ENCODE measurements around the gene ACER3. TPM values are rescaled to one million over a fixed set of nuclear protein-coding genes. Genes with fewer than 3 reads are reported as not detected.

ACER3 gene
- total RNA-seq, 1 experiment from 2014 or later, result 13.7 TPM

DNA sequence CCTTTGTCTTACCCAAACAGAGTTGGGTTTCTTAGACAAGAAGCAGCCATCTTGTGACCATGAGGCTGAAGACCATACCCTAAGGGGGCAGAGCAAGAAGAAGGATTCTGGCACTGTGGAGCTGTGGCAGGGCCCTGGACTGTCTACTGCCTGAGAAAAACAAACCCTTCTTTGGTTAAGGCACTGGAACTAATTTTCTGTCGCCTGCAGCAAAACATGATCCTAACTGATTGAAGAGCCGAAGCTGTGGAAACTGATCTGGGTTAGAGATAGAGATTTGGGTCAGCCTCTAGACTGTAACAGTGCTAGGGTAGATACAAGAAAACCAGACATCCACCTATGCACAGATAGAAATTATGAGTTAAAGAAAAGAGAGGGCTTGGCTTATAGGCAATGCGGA, 11.3 kb upstream of the ACER3 start (continued):
- no peak for TF ChIP-seq ZSCAN18 (CRISPR knock-in tag; IDR thresholded peaks at IDR 0.05)
- no peak for TF ChIP-seq SMAD3 (CRISPR knock-in tag; IDR thresholded peaks at IDR 0.05; ENCODE audit: borderline replicate concordance)

DNA sequence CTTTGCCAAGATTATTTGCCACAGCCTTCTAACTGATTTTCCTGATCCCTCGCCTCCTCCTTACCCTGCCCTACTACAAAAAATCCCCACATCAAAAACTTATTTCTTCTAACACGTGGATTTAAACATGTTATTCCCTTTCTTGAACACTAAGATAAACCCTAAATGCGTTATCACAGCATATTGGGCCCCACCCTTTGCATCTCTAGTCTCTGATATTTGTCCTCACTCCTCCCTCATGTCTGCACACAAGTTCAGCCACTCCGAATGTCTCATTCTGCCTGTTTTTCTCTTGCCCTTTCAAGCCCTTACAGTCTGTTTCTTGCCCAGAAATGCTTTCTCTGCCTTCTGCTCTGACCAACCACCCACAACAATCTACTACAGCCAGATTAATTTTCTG, 10.6 kb upstream of the ACER3 start:
- Mint-ChIP-seq H3K4me3 (no peak overlapping the region), H3K27ac (no peak overlapping the region), H3K4me1 (no peaks in the 10 kb centered on the region), H3K9me3 (no peaks in the 10 kb centered on the region), H3K36me3 (no peaks in the 10 kb centered on the region), H3K27me3 (ENCODE audit: low read depth) (peaks cover 7% of the 10 kb centered on the region)
- DNase-seq (ENCODE audit: low spot score) (no peak), ATAC-seq (no peak)
- ChIA-PET POLR2A (no interaction called here), CTCF (interaction anchor here (1.0 kb wide), 1 partner anchor 152 kb away, joined by 3 read pairs; no protein-coding TSS in a partner anchor)
- TF ChIP-seq CDX4 (CRISPR knock-in tag; IDR thresholded peaks at IDR 0.05; ENCODE audit: borderline replicate concordance) (no peak), EMX1 (CRISPR knock-in tag; IDR thresholded peaks at IDR 0.05) (no peak), KAT7 (CRISPR knock-in tag; IDR thresholded peaks at IDR 0.05; ENCODE audit: borderline replicate concordance) (no peak), MXD4 (CRISPR knock-in tag; IDR thresholded peaks at IDR 0.05; ENCODE audit: borderline replicate concordance) (no peak), SP1 (CRISPR knock-in tag; conservative IDR thresholded peaks at IDR 0.05) (no peak), NFYB (CRISPR knock-in tag; conservative IDR thresholded peaks at IDR 0.05; ENCODE audit: low read depth) (no peak), JUN (CRISPR knock-in tag; IDR thresholded peaks at IDR 0.05) (no peak), SMAD3 (CRISPR knock-in tag; IDR thresholded peaks at IDR 0.05; ENCODE audit: borderline replicate concordance) (no peak)
- TF ChIP-seq, protein P1, sequence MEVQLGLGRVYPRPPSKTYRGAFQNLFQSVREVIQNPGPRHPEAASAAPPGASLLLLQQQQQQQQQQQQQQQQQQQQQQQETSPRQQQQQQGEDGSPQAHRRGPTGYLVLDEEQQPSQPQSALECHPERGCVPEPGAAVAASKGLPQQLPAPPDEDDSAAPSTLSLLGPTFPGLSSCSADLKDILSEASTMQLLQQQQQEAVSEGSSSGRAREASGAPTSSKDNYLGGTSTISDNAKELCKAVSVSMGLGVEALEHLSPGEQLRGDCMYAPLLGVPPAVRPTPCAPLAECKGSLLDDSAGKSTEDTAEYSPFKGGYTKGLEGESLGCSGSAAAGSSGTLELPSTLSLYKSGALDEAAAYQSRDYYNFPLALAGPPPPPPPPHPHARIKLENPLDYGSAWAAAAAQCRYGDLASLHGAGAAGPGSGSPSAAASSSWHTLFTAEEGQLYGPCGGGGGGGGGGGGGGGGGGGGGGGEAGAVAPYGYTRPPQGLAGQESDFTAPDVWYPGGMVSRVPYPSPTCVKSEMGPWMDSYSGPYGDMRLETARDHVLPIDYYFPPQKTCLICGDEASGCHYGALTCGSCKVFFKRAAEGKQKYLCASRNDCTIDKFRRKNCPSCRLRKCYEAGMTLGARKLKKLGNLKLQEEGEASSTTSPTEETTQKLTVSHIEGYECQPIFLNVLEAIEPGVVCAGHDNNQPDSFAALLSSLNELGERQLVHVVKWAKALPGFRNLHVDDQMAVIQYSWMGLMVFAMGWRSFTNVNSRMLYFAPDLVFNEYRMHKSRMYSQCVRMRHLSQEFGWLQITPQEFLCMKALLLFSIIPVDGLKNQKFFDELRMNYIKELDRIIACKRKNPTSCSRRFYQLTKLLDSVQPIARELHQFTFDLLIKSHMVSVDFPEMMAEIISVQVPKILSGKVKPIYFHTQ (CRISPR knock-in tag; IDR thresholded peaks at IDR 0.05), result no peak
- TF ChIP-seq, protein P2, sequence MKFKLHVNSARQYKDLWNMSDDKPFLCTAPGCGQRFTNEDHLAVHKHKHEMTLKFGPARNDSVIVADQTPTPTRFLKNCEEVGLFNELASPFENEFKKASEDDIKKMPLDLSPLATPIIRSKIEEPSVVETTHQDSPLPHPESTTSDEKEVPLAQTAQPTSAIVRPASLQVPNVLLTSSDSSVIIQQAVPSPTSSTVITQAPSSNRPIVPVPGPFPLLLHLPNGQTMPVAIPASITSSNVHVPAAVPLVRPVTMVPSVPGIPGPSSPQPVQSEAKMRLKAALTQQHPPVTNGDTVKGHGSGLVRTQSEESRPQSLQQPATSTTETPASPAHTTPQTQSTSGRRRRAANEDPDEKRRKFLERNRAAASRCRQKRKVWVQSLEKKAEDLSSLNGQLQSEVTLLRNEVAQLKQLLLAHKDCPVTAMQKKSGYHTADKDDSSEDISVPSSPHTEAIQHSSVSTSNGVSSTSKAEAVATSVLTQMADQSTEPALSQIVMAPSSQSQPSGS (CRISPR knock-in tag; IDR thresholded peaks at IDR 0.05; ENCODE audit: borderline replicate concordance, low read depth), result no peak

DNA sequence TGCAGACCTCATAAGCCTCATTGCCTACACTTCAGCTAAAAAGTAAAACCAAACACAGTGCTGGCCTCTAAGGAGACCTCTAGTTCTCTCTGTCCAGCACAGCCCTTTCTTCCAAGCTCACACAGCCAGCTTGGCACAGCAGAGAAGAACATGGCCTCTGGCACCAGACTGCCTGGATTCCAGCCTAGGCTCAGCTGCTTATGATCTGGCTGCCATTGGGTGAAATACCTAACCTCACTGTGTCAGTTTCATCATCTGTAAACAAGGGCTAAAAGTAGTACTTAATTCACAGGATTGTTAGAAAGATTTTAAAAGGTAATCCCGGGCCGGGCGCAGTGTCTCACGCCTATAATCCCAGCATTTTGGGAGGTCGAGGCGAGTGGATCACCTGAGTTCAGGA, 9.9 kb upstream of the ACER3 start:
- ATAC-seq (no peak), DNase-seq (ENCODE audit: low spot score) (no peak)
- Mint-ChIP-seq H3K27me3 (ENCODE audit: low read depth) (peaks cover 7% of the 10 kb centered on the region), H3K27ac (no peak overlapping the region), H3K9me3 (no peaks in the 10 kb centered on the region), H3K4me3 (no peak overlapping the region), H3K4me1 (no peaks in the 10 kb centered on the region), H3K36me3 (no peaks in the 10 kb centered on the region)
- ChIA-PET POLR2A (no interaction called here), CTCF (no interaction called here)
- TF ChIP-seq NFE2L1 (CRISPR knock-in tag; IDR thresholded peaks at IDR 0.05) (no peak), NR3C1 (CRISPR knock-in tag; conservative IDR thresholded peaks at IDR 0.05; ENCODE audit: low read depth) (no peak), HMGA2 (CRISPR knock-in tag; IDR thresholded peaks at IDR 0.05) (no peak), ZNF232 (CRISPR knock-in tag; IDR thresholded peaks at IDR 0.05) (no peak), ZBTB21 (CRISPR knock-in tag; IDR thresholded peaks at IDR 0.05; ENCODE audit: borderline replicate concordance) (no peak), NR2C2 (CRISPR knock-in tag; IDR thresholded peaks at IDR 0.05) (no peak), ZNF512 (CRISPR knock-in tag; IDR thresholded peaks at IDR 0.05; ENCODE audit: borderline replicate concordance) (no peak), ZNF423 (CRISPR knock-in tag; IDR thresholded peaks at IDR 0.05) (no peak)
- TF ChIP-seq, protein P3, sequence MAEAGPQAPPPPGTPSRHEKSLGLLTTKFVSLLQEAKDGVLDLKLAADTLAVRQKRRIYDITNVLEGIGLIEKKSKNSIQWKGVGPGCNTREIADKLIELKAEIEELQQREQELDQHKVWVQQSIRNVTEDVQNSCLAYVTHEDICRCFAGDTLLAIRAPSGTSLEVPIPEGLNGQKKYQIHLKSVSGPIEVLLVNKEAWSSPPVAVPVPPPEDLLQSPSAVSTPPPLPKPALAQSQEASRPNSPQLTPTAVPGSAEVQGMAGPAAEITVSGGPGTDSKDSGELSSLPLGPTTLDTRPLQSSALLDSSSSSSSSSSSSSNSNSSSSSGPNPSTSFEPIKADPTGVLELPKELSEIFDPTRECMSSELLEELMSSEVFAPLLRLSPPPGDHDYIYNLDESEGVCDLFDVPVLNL (CRISPR knock-in tag; IDR thresholded peaks at IDR 0.05; ENCODE audit: borderline replicate concordance, low read depth), result no peak

All from WTC11 (cell line).